Ishikawa (cell line): ENCODE data around the gene CRYBB1.

Experiments used
- CEBPB ChIP-seq: IDR thresholded peaks from 2 replicates; pipeline ENCODE4 v1.6.1; 2012
- CREB1 ChIP-seq: IDR thresholded peaks from 2 replicates; pipeline ENCODE4 v1.6.1; 2012; ENCODE audit warnings: low read depth
- EGR1 ChIP-seq: IDR thresholded peaks from 2 replicates; pipeline ENCODE4 v1.6.1; 2012
- EP300 ChIP-seq: IDR thresholded peaks from 2 replicates; pipeline ENCODE4 v1.6.1; 2012; ENCODE audit warnings: borderline replicate concordance
- FOXM1 ChIP-seq: IDR thresholded peaks from 2 replicates; pipeline ENCODE4 v1.6.1; 2012; ENCODE audit warnings: low read depth, borderline replicate concordance
- MAX ChIP-seq: IDR thresholded peaks from 2 replicates; pipeline ENCODE4 v1.6.1; 2012
- NFIC ChIP-seq: IDR thresholded peaks from 2 replicates; pipeline ENCODE4 v1.6.1; 2012
- RAD21 ChIP-seq: IDR thresholded peaks from 2 replicates; pipeline ENCODE4 v1.6.1; 2012; ENCODE audit warnings: low read depth
- REST ChIP-seq: IDR thresholded peaks from 2 replicates; pipeline ENCODE4 v1.6.1; 2012; ENCODE audit warnings: low read depth, mild to moderate bottlenecking
- TAF1 ChIP-seq: IDR thresholded peaks from 2 replicates; pipeline ENCODE4 v1.6.1; 2012; ENCODE audit warnings: low read depth, mild to moderate bottlenecking
- TCF12 ChIP-seq: IDR thresholded peaks from 2 replicates; pipeline ENCODE4 v1.6.1; 2012; ENCODE audit warnings: low read depth
- TEAD4 ChIP-seq: IDR thresholded peaks from 2 replicates; pipeline ENCODE4 v1.6.1; 2012
- USF1 ChIP-seq: IDR thresholded peaks from 2 replicates; pipeline ENCODE4 v1.6.1; 2012
- YY1 ChIP-seq: IDR thresholded peaks from 2 replicates; pipeline ENCODE4 v1.6.1; 2012; ENCODE audit warnings: low read depth
- ZBTB7A ChIP-seq: IDR thresholded peaks from 2 replicates; pipeline ENCODE4 v1.6.1; 2012; ENCODE audit warnings: low read depth

CRYBB1 gene

GRCh38 chr22:26585104-26585790 is 32.6 kb downstream of the CRYBB1 start:
- TF ChIP-seq ZBTB7A (no peak), MAX (no peak), YY1 (no peak), CEBPB (no peak)

GRCh38 chr22:26584010-26584409 is 33.8 kb downstream of the CRYBB1 start:
- no peak for TF ChIP-seq RAD21
- TF ChIP-seq FOXM1: no peak
- no peak for TF ChIP-seq CREB1
- TF ChIP-seq CEBPB: no peak
- no peak for TF ChIP-seq NFIC
- TF ChIP-seq REST: no peak
- TF ChIP-seq EP300: no peak
- no peak for TF ChIP-seq EGR1
- no peak for TF ChIP-seq TEAD4
- no peak for TF ChIP-seq TAF1
- TF ChIP-seq TCF12: no peak

- TF ChIP-seq ZBTB7A: no peak
- TF ChIP-seq CREB1: no peak
- TF ChIP-seq TEAD4: no peak
These were observed 36.1 kb downstream of the CRYBB1 start for GRCh38 chr22:26581633-26582168.

- no peak for TF ChIP-seq CEBPB
- TF ChIP-seq ZBTB7A: no peak
- no peak for TF ChIP-seq YY1
- no peak for TF ChIP-seq FOXM1
- TF ChIP-seq RAD21: no peak
- TF ChIP-seq TCF12: no peak
These were observed 36.8 kb downstream of the CRYBB1 start for GRCh38 chr22:26581026-26581425.

- TF ChIP-seq NFIC: no peak
- TF ChIP-seq ZBTB7A: no peak
- no peak for TF ChIP-seq TEAD4
- no peak for TF ChIP-seq CREB1
- TF ChIP-seq EGR1: no peak
- TF ChIP-seq YY1: no peak
- TF ChIP-seq EP300: no peak
- TF ChIP-seq MAX: no peak
- no peak for TF ChIP-seq REST
- no peak for TF ChIP-seq CEBPB
- no peak for TF ChIP-seq USF1
- TF ChIP-seq TCF12: no peak
- no peak for TF ChIP-seq RAD21
- TF ChIP-seq TAF1: no peak
These were observed 37.4 kb downstream of the CRYBB1 start for GRCh38 chr22:26580240-26580962.

- TF ChIP-seq TCF12 (no peak), EGR1 (no peak), TEAD4 (no peak), CEBPB (no peak)
These were observed 38.4 kb downstream of the CRYBB1 start for GRCh38 chr22:26579331-26579886.
